ENCODE results near the gene KMT5B. TPM values are rescaled to one million over a fixed set of nuclear protein-coding genes. Genes with fewer than 3 reads are reported as not detected.

Gene KMT5B
- total RNA-seq, 1 donor from 2014 or later: 38.0 TPM

- no peak overlapping the region for H3K27ac Mint-ChIP-seq (ENCODE audit: unreplicated experiment)
- H2AFZ ChIP-seq (ENCODE audit: low read depth, low read length): no peak overlapping the region
Observed at GRCh38 chr11:68138237-68138636, 74.9 kb downstream of the KMT5B start.

GRCh38 chr11:68137833-68138232 is 75.3 kb downstream of the KMT5B start:
- Mint-ChIP-seq H3K9me3 (ENCODE audit: unreplicated experiment) (peaks cover 14% of the 10 kb centered on the region), H3K27me3 (ENCODE audit: low read depth, unreplicated experiment) (no peaks in the 10 kb centered on the region), H3K27ac (ENCODE audit: unreplicated experiment) (no peak overlapping the region), H3K4me1 (ENCODE audit: low read depth, unreplicated experiment) (no peaks in the 10 kb centered on the region), H3K36me3 (ENCODE audit: low read depth, unreplicated experiment) (no peaks in the 10 kb centered on the region), H3K4me3 (ENCODE audit: unreplicated experiment) (no peak overlapping the region)
- H3K4me2 ChIP-seq (ENCODE audit: low read length): no peak overlapping the region
- no peaks in the 10 kb centered on the region for H3K9me3 ChIP-seq (ENCODE audit: insufficient read depth, low read depth, low read length)
- TF ChIP-seq, protein P1, sequence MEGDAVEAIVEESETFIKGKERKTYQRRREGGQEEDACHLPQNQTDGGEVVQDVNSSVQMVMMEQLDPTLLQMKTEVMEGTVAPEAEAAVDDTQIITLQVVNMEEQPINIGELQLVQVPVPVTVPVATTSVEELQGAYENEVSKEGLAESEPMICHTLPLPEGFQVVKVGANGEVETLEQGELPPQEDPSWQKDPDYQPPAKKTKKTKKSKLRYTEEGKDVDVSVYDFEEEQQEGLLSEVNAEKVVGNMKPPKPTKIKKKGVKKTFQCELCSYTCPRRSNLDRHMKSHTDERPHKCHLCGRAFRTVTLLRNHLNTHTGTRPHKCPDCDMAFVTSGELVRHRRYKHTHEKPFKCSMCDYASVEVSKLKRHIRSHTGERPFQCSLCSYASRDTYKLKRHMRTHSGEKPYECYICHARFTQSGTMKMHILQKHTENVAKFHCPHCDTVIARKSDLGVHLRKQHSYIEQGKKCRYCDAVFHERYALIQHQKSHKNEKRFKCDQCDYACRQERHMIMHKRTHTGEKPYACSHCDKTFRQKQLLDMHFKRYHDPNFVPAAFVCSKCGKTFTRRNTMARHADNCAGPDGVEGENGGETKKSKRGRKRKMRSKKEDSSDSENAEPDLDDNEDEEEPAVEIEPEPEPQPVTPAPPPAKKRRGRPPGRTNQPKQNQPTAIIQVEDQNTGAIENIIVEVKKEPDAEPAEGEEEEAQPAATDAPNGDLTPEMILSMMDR (IDR thresholded peaks at IDR 0.05; ENCODE audit: insufficient read depth, low read depth, low read length): no peak
- TF ChIP-seq EZH2 (IDR thresholded peaks at IDR 0.05; ENCODE audit: insufficient read depth, low read length): no peak
- H3K4me1 ChIP-seq (ENCODE audit: insufficient read depth, low read length): no peaks in the 10 kb centered on the region
- H3K79me2 ChIP-seq (ENCODE audit: insufficient read depth, low read length): no peaks in the 10 kb centered on the region
- DNase-seq (ENCODE audit: low read depth) (no peak), FAIRE-seq (no peak)
- no peaks in the 10 kb centered on the region for H3K36me3 ChIP-seq (ENCODE audit: insufficient read depth, low read length)
- no peak overlapping the region for H2AFZ ChIP-seq (ENCODE audit: low read depth, low read length)
- no peaks in the 10 kb centered on the region for H3K27me3 ChIP-seq (ENCODE audit: insufficient read depth, low read length)
- H3K4me3 ChIP-seq (ENCODE audit: insufficient read depth, low read depth, low read length): no peak overlapping the region
- peak overlapping the region; percentile 31 for H3K9ac ChIP-seq (ENCODE audit: low read length)
- no peak overlapping the region for H3K27ac ChIP-seq (ENCODE audit: low read depth, low read length)
- H4K20me1 ChIP-seq (ENCODE audit: insufficient read depth, low read length): no peaks in the 10 kb centered on the region

More at GRCh38 chr11:68138237-68138636, 74.9 kb downstream of the KMT5B start:
- Histone ChIP-seq H3K27me3 (ENCODE audit: insufficient read depth, low read length) (no peaks in the 10 kb centered on the region), H4K20me1 (ENCODE audit: insufficient read depth, low read length) (no peaks in the 10 kb centered on the region), H3K4me2 (ENCODE audit: low read length) (no peak overlapping the region), H3K36me3 (ENCODE audit: insufficient read depth, low read length) (no peaks in the 10 kb centered on the region), H3K4me1 (ENCODE audit: insufficient read depth, low read length) (no peaks in the 10 kb centered on the region), H3K9ac (ENCODE audit: low read length) (peak overlapping the region; percentile 31), H3K9me3 (ENCODE audit: insufficient read depth, low read depth, low read length) (no peaks in the 10 kb centered on the region), H3K4me3 (ENCODE audit: insufficient read depth, low read depth, low read length) (no peak overlapping the region), H3K79me2 (ENCODE audit: insufficient read depth, low read length) (no peaks in the 10 kb centered on the region), H3K27ac (ENCODE audit: low read depth, low read length) (no peak overlapping the region)
- H3K4me1 Mint-ChIP-seq (ENCODE audit: low read depth, unreplicated experiment): no peaks in the 10 kb centered on the region
- FAIRE-seq: no peak
- H3K36me3 Mint-ChIP-seq (ENCODE audit: low read depth, unreplicated experiment): no peaks in the 10 kb centered on the region
- peaks cover 13% of the 10 kb centered on the region for H3K9me3 Mint-ChIP-seq (ENCODE audit: unreplicated experiment)
- no peaks in the 10 kb centered on the region for H3K27me3 Mint-ChIP-seq (ENCODE audit: low read depth, unreplicated experiment)
- TF ChIP-seq EZH2 (IDR thresholded peaks at IDR 0.05; ENCODE audit: insufficient read depth, low read length): no peak
- TF ChIP-seq, protein P1 (IDR thresholded peaks at IDR 0.05; ENCODE audit: insufficient read depth, low read depth, low read length): no peak
- no peak overlapping the region for H3K4me3 Mint-ChIP-seq (ENCODE audit: unreplicated experiment)
- no peak for DNase-seq (ENCODE audit: low read depth)

- no peaks in the 10 kb centered on the region for H4K20me1 ChIP-seq (ENCODE audit: insufficient read depth, low read length)
- peaks cover 6% of the 10 kb centered on the region for H3K36me3 Mint-ChIP-seq (ENCODE audit: low read depth, unreplicated experiment)
- H3K4me2 ChIP-seq (ENCODE audit: low read length): no peak overlapping the region
- no peaks in the 10 kb centered on the region for H3K4me1 Mint-ChIP-seq (ENCODE audit: low read depth, unreplicated experiment)
- H3K27ac ChIP-seq (ENCODE audit: low read depth, low read length): no peak overlapping the region
- no peaks in the 10 kb centered on the region for H3K4me1 ChIP-seq (ENCODE audit: insufficient read depth, low read length)
- no peak overlapping the region for H3K9ac ChIP-seq (ENCODE audit: low read length)
- no peak overlapping the region for H3K4me3 Mint-ChIP-seq (ENCODE audit: unreplicated experiment)
- no peaks in the 10 kb centered on the region for H3K36me3 ChIP-seq (ENCODE audit: insufficient read depth, low read length)
- no peak overlapping the region for H3K27ac Mint-ChIP-seq (ENCODE audit: unreplicated experiment)
- no peak overlapping the region for H3K4me3 ChIP-seq (ENCODE audit: insufficient read depth, low read depth, low read length)
- no peaks in the 10 kb centered on the region for H3K9me3 ChIP-seq (ENCODE audit: insufficient read depth, low read depth, low read length)
- no peaks in the 10 kb centered on the region for H3K27me3 Mint-ChIP-seq (ENCODE audit: low read depth, unreplicated experiment)
- H2AFZ ChIP-seq (ENCODE audit: low read depth, low read length): no peak overlapping the region
- H3K27me3 ChIP-seq (ENCODE audit: insufficient read depth, low read length): no peaks in the 10 kb centered on the region
- H3K79me2 ChIP-seq (ENCODE audit: insufficient read depth, low read length): no peaks in the 10 kb centered on the region
- peaks cover 20% of the 10 kb centered on the region for H3K9me3 Mint-ChIP-seq (ENCODE audit: unreplicated experiment)
- FAIRE-seq: no peak
- TF ChIP-seq, protein P1 (IDR thresholded peaks at IDR 0.05; ENCODE audit: insufficient read depth, low read depth, low read length): no peak
- TF ChIP-seq EZH2 (IDR thresholded peaks at IDR 0.05; ENCODE audit: insufficient read depth, low read length): no peak
- no peak for DNase-seq (ENCODE audit: low read depth)
Observed at GRCh38 chr11:68136866-68137265, 76.2 kb downstream of the KMT5B start.

Measured in astrocyte (in vitro differentiated cells and primary cell).